ENCODE results near the gene MSI2.

GRCh38 chr17:57548421-57549410 is 292.4 kb downstream of the MSI2 start:
- TF ChIP-seq CTCF (IDR thresholded peaks at IDR 0.05; ENCODE audit: insufficient read depth, low read depth, low read length) (no peak), EZH2 (IDR thresholded peaks at IDR 0.05; ENCODE audit: insufficient read depth, low read length) (no peak)
